ENCODE measurements around the gene STYXL1. TPM values are rescaled to one million over a fixed set of nuclear protein-coding genes. Genes with fewer than 3 reads are reported as not detected.

STYXL1 gene
- total RNA-seq, 1 donor from 2014 or later, result 32.5 TPM

DNA sequence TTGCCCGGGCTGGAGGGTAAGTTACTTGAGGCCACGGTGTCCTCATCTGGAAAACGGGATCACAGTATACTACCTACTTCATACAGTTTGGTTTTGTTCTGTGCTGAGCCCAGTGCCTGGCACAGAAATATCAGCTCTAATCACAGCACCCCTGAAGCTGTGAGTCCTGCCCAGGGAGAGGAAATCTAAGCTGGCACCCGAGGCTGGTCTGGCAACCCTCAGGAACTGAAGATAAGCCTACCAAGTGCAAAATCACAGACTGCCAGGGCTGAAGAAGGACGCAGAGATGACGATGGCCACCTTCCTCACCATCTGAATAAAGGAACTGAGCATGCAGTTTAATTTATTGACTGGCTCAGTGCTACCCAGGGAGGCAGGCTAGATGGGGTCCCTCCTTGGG lies 45.7 kb downstream of the STYXL1 start:
- no peaks in the 10 kb centered on the region for H3K4me1 Mint-ChIP-seq (ENCODE audit: unreplicated experiment)
- no peaks in the 10 kb centered on the region for H3K9me3 Mint-ChIP-seq (ENCODE audit: unreplicated experiment)

DNA sequence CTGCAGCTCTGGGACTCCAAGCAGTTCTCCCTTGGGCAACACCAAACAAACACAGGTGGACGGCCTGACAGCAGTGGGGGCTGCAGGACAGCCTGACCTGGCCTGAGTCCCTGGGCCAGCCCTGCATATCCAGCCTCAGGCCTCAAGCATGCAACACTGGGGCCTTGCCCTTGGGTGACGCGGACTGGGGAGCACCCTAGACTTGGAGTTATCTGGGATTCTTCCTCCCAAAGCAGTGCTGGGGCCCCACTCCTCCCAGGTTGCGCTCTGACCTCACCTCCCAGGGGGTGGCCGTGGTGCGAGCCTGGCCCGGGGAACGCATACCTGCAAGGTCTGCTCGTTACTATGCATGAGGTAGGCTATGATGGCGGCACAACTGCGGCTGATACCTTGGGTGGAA lies 47.2 kb downstream of the STYXL1 start:
- Mint-ChIP-seq H3K27me3 (ENCODE audit: unreplicated experiment) (no peaks in the 10 kb centered on the region), H3K27ac (ENCODE audit: unreplicated experiment) (no peak overlapping the region), H3K4me1 (ENCODE audit: unreplicated experiment) (no peaks in the 10 kb centered on the region), H3K4me3 (ENCODE audit: unreplicated experiment) (no peak overlapping the region), H3K9me3 (ENCODE audit: unreplicated experiment) (no peaks in the 10 kb centered on the region), H3K36me3 (ENCODE audit: unreplicated experiment) (peaks cover 31% of the 10 kb centered on the region)
- no peak for DNase-seq (ENCODE audit: extremely low spot score, unreplicated experiment)
- TF ChIP-seq, protein P1, sequence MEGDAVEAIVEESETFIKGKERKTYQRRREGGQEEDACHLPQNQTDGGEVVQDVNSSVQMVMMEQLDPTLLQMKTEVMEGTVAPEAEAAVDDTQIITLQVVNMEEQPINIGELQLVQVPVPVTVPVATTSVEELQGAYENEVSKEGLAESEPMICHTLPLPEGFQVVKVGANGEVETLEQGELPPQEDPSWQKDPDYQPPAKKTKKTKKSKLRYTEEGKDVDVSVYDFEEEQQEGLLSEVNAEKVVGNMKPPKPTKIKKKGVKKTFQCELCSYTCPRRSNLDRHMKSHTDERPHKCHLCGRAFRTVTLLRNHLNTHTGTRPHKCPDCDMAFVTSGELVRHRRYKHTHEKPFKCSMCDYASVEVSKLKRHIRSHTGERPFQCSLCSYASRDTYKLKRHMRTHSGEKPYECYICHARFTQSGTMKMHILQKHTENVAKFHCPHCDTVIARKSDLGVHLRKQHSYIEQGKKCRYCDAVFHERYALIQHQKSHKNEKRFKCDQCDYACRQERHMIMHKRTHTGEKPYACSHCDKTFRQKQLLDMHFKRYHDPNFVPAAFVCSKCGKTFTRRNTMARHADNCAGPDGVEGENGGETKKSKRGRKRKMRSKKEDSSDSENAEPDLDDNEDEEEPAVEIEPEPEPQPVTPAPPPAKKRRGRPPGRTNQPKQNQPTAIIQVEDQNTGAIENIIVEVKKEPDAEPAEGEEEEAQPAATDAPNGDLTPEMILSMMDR (IDR thresholded peaks at IDR 0.05), result no peak

More for the DNA sequence above, 45.7 kb downstream of the STYXL1 start:
- TF ChIP-seq, protein P1 (IDR thresholded peaks at IDR 0.05), result no peak
- Mint-ChIP-seq H3K27me3 (ENCODE audit: unreplicated experiment) (no peaks in the 10 kb centered on the region), H3K36me3 (ENCODE audit: unreplicated experiment) (peaks cover 20% of the 10 kb centered on the region), H3K27ac (ENCODE audit: unreplicated experiment) (no peak overlapping the region), H3K4me3 (ENCODE audit: unreplicated experiment) (no peak overlapping the region)
- no peak for DNase-seq (ENCODE audit: extremely low spot score, unreplicated experiment)

DNA sequence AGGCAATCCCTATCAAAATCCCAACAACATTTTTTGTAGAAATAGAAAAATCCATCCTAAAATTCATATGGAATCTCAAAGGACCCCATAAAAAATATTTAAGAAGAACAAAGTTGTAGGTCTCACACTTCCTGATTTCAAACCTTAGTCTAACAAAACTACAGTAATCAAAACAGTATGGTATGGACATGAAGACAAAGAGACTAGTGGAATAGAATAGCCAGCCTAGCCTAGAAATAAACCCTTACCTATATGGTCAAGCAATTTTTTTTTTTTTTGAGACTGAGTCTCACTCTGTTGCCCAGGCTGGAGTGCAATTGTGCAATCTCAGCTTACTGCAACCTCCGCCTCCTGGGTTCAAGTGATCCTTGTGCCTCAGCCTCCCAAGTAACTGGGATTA lies 49.8 kb downstream of the STYXL1 start:
- no peaks in the 10 kb centered on the region for H3K9me3 Mint-ChIP-seq (ENCODE audit: unreplicated experiment)
- no peak overlapping the region for H3K27ac Mint-ChIP-seq (ENCODE audit: unreplicated experiment)
- no peak overlapping the region for H3K4me3 Mint-ChIP-seq (ENCODE audit: unreplicated experiment)
- H3K36me3 Mint-ChIP-seq (ENCODE audit: unreplicated experiment), result peaks cover 24% of the 10 kb centered on the region
- DNase-seq (ENCODE audit: extremely low spot score, unreplicated experiment), result no peak
- no peaks in the 10 kb centered on the region for H3K27me3 Mint-ChIP-seq (ENCODE audit: unreplicated experiment)
- peaks cover 7% of the 10 kb centered on the region for H3K4me1 Mint-ChIP-seq (ENCODE audit: unreplicated experiment)
- TF ChIP-seq, protein P1 (IDR thresholded peaks at IDR 0.05), result no peak

DNA sequence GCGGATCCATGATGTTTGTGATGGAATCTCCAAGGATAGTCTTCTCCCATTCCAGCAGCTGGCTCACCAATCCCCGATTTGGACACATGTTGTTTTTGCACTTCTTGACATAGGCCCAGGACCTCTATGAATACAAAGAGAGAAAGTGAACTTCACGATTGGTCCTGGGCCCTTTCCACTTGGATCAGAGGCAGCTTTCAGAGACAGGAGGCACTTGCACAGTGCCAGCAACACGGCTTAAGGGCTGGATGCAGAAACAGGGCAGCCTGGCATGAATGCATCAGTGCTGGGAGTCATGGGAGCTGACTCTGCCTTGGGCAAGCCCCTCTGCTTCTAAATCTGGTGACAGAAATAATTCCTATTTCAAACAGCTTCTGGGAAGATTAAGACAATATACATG lies 51.3 kb downstream of the STYXL1 start:
- Mint-ChIP-seq H3K27ac (ENCODE audit: unreplicated experiment) (no peak overlapping the region), H3K4me1 (ENCODE audit: unreplicated experiment) (peaks cover 7% of the 10 kb centered on the region), H3K36me3 (ENCODE audit: unreplicated experiment) (peaks cover 23% of the 10 kb centered on the region), H3K4me3 (ENCODE audit: unreplicated experiment) (no peak overlapping the region), H3K9me3 (ENCODE audit: unreplicated experiment) (no peaks in the 10 kb centered on the region), H3K27me3 (ENCODE audit: unreplicated experiment) (no peaks in the 10 kb centered on the region)
- no peak for DNase-seq (ENCODE audit: extremely low spot score, unreplicated experiment)
- TF ChIP-seq, protein P1 (IDR thresholded peaks at IDR 0.05), result no peak

DNA sequence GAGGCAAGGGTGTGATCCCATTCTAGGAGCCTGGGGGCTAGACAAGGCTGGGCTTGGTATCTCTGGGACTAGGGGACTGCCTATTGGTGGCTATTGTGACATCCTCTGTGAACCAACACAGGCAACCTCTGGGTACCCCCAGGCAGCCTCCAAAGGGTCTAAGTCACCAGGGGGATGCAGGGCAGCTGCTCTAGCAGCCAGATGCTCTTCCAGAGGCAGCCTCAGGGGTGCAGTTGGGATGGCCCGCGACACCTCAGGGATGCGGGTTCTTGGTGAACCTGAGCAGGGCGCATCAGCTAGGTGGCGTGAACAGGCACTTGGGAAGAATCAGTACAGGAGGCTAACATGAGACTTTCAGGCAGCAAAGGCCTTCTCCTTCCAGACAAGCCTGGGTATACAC lies 51.8 kb downstream of the STYXL1 start:
- Mint-ChIP-seq H3K27ac (ENCODE audit: unreplicated experiment) (no peak overlapping the region), H3K4me3 (ENCODE audit: unreplicated experiment) (no peak overlapping the region), H3K4me1 (ENCODE audit: unreplicated experiment) (peaks cover 9% of the 10 kb centered on the region), H3K27me3 (ENCODE audit: unreplicated experiment) (no peaks in the 10 kb centered on the region), H3K9me3 (ENCODE audit: unreplicated experiment) (no peaks in the 10 kb centered on the region), H3K36me3 (ENCODE audit: unreplicated experiment) (peaks cover 23% of the 10 kb centered on the region)
- DNase-seq (ENCODE audit: extremely low spot score, unreplicated experiment), result no peak
- TF ChIP-seq, protein P1 (IDR thresholded peaks at IDR 0.05), result no peak

Measured in osteocyte (in vitro differentiated cells).